ENCODE results near the gene PODXL.

The PODXL gene

GRCh38 chr7:131489881-131490280 lies 66.5 kb downstream of the PODXL start:
- Histone ChIP-seq H3K79me2 (ENCODE audit: low read length) (no peaks in the 10 kb centered on the region), H3K9ac (ENCODE audit: low read length) (no peak overlapping the region), H3F3A (ENCODE audit: insufficient read depth, low read length) (no peaks in the 10 kb centered on the region), H3K27ac (ENCODE audit: low read length) (no peak overlapping the region), H3K4me2 (ENCODE audit: low read depth, low read length) (no peak overlapping the region), H3K4me3 (ENCODE audit: low read length) (no peak overlapping the region), H4K20me1 (ENCODE audit: insufficient read depth, low read length) (no peaks in the 10 kb centered on the region), H3K9me3 (replicated peaks; ENCODE audit: insufficient read depth, low read length) (no peaks in the 10 kb centered on the region), H3K27me3 (replicated peaks; ENCODE audit: insufficient read depth, low read length) (no peaks in the 10 kb centered on the region), H3K9me2 (replicated peaks; ENCODE audit: insufficient read depth, low read length) (no peaks in the 10 kb centered on the region), H2AFZ (ENCODE audit: low read length) (no peak overlapping the region), H3K36me3 (replicated peaks; ENCODE audit: insufficient read depth, low read length) (no peaks in the 10 kb centered on the region), H3K4me1 (ENCODE audit: low read length) (no peaks in the 10 kb centered on the region)
- TF ChIP-seq CTCF (IDR thresholded peaks at IDR 0.05; ENCODE audit: low read length), result no peak
- TF ChIP-seq EZH2 (optimal IDR thresholded peaks at IDR 0.05; ENCODE audit: low read depth, low read length), result no peak
- no peak for TF ChIP-seq EZH2phosphoT487 (IDR thresholded peaks at IDR 0.05; ENCODE audit: low read length)
- DNase-seq, result no peak

GRCh38 chr7:131489196-131489595 lies 67.2 kb downstream of the PODXL start:
- TF ChIP-seq EZH2phosphoT487 (IDR thresholded peaks at IDR 0.05; ENCODE audit: low read length) (no peak), CTCF (IDR thresholded peaks at IDR 0.05; ENCODE audit: low read length) (no peak), EZH2 (optimal IDR thresholded peaks at IDR 0.05; ENCODE audit: low read depth, low read length) (no peak)
- Histone ChIP-seq H3K79me2 (ENCODE audit: low read length) (no peaks in the 10 kb centered on the region), H3K36me3 (replicated peaks; ENCODE audit: insufficient read depth, low read length) (no peaks in the 10 kb centered on the region), H3K9me3 (replicated peaks; ENCODE audit: insufficient read depth, low read length) (no peaks in the 10 kb centered on the region), H3K9me2 (replicated peaks; ENCODE audit: insufficient read depth, low read length) (no peaks in the 10 kb centered on the region), H2AFZ (ENCODE audit: low read length) (no peak overlapping the region), H3K27ac (ENCODE audit: low read length) (no peak overlapping the region), H3K9ac (ENCODE audit: low read length) (no peak overlapping the region), H3K27me3 (replicated peaks; ENCODE audit: insufficient read depth, low read length) (no peaks in the 10 kb centered on the region), H3K4me3 (ENCODE audit: low read length) (no peak overlapping the region), H3K4me1 (ENCODE audit: low read length) (no peaks in the 10 kb centered on the region), H3K4me2 (ENCODE audit: low read depth, low read length) (no peak overlapping the region), H4K20me1 (ENCODE audit: insufficient read depth, low read length) (no peaks in the 10 kb centered on the region), H3F3A (ENCODE audit: insufficient read depth, low read length) (no peaks in the 10 kb centered on the region)
- no peak for DNase-seq

- Histone ChIP-seq H4K20me1 (ENCODE audit: insufficient read depth, low read length) (no peaks in the 10 kb centered on the region), H3K9ac (ENCODE audit: low read length) (no peak overlapping the region), H3K79me2 (ENCODE audit: low read length) (no peaks in the 10 kb centered on the region), H3K9me3 (replicated peaks; ENCODE audit: insufficient read depth, low read length) (no peaks in the 10 kb centered on the region), H3K4me3 (ENCODE audit: low read length) (no peak overlapping the region), H3K27me3 (replicated peaks; ENCODE audit: insufficient read depth, low read length) (no peaks in the 10 kb centered on the region), H2AFZ (ENCODE audit: low read length) (no peak overlapping the region), H3K27ac (ENCODE audit: low read length) (no peak overlapping the region), H3K4me2 (ENCODE audit: low read depth, low read length) (no peak overlapping the region), H3F3A (ENCODE audit: insufficient read depth, low read length) (no peaks in the 10 kb centered on the region), H3K9me2 (replicated peaks; ENCODE audit: insufficient read depth, low read length) (no peaks in the 10 kb centered on the region), H3K36me3 (replicated peaks; ENCODE audit: insufficient read depth, low read length) (no peaks in the 10 kb centered on the region), H3K4me1 (ENCODE audit: low read length) (peaks cover 2% of the 10 kb centered on the region; the same call in 1 of the 2 replicates)
- DNase-seq, result no peak
- TF ChIP-seq CTCF (IDR thresholded peaks at IDR 0.05; ENCODE audit: low read length) (no peak), EZH2phosphoT487 (IDR thresholded peaks at IDR 0.05; ENCODE audit: low read length) (no peak), EZH2 (optimal IDR thresholded peaks at IDR 0.05; ENCODE audit: low read depth, low read length) (no peak)
Observed at GRCh38 chr7:131488361-131488760, 68.1 kb downstream of the PODXL start.

Data from MM.1S (cell line).